IgD-negative memory B cell (primary cell): Measurements from ENCODE around the gene THADA. TPM values are rescaled to one million over a fixed set of nuclear protein-coding genes. Genes with fewer than 3 reads are reported as not detected.

Source experiments
- H3K27ac Mint-ChIP-seq, 3 donors: one replicate each; pipeline ENCODE4 v1.8.0; 2020 to 2022; ENCODE audit warnings: mild to moderate bottlenecking in 3 of 3, mixed read lengths in 3 of 3, moderate library complexity in 1 of 3
- H3K27me3 Mint-ChIP-seq: one replicate; pipeline ENCODE4 v1.8.0; 2021; ENCODE audit warnings: mixed read lengths
- H3K36me3 Mint-ChIP-seq: one replicate; pipeline ENCODE4 v1.8.0; 2020; ENCODE audit warnings: mild to moderate bottlenecking, mixed read lengths
- H3K4me1 Mint-ChIP-seq, 3 donors: one replicate each; pipeline ENCODE4 v1.8.0; 2020 to 2022; ENCODE audit warnings: mixed read lengths in 3 of 3, mild to moderate bottlenecking in 1 of 3
- H3K4me3 Mint-ChIP-seq, 4 donors: one replicate each; pipeline ENCODE4 v1.8.0; 2020 to 2022; ENCODE audit warnings: mild to moderate bottlenecking in 4 of 4, mixed read lengths in 4 of 4, moderate library complexity in 3 of 4
- H3K9me3 Mint-ChIP-seq, 3 donors: one replicate each; pipeline ENCODE4 v1.8.0; 2020 to 2021; ENCODE audit warnings: mixed read lengths in 3 of 3, mild to moderate bottlenecking in 1 of 3
- polyA plus RNA-seq: library from polyadenylated mRNA; unstranded; fragments of 300-500 nt; fragmentation: Illumina TruSeq; gene quantifications from one replicate; pipeline ENCODE4 v1.2.3, GENCODE V29; 2021

The THADA gene
- polyA plus RNA-seq, 1 donor from 2014 or later: 13.7 TPM

DNA sequence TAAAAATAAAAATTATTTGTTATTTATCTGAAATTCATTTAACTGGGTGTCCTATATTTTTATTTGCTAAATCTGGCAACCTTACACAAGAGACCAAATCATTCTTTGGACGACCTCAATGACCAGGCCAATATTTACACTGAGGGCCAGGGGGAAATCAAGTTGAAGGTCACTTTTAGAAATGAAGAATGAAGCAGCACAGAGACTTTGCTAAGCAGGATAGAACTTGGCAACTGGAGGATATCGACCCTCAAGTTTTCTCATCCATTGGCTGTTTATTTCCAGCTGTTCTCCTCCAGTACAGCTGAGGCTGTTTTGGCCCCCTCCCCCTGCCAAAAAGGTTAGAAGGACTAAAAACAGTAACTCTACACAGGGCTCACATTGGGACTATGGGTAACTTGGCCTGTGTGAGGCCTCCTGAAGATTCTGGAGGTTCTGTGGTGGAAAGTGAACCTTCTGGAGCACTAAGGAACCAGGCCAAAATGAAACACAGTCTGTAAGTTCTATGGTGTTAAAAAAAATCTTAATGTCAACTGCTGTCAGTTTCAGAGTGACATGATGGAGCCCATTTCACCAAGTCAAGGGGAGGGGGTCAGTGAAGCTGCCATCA is 337.2 kb downstream of the THADA start:
- peak overlapping the region in 1 of 3 donors; percentile 63 for H3K27ac Mint-ChIP-seq
- H3K27me3 Mint-ChIP-seq: no peaks in the 10 kb centered on the region
- H3K9me3 Mint-ChIP-seq: no peaks in the 10 kb centered on the region
- H3K4me3 Mint-ChIP-seq: no peak overlapping the region
- H3K4me1 Mint-ChIP-seq: no peaks in the 10 kb centered on the region
- H3K36me3 Mint-ChIP-seq: peaks cover 13% of the 10 kb centered on the region

DNA sequence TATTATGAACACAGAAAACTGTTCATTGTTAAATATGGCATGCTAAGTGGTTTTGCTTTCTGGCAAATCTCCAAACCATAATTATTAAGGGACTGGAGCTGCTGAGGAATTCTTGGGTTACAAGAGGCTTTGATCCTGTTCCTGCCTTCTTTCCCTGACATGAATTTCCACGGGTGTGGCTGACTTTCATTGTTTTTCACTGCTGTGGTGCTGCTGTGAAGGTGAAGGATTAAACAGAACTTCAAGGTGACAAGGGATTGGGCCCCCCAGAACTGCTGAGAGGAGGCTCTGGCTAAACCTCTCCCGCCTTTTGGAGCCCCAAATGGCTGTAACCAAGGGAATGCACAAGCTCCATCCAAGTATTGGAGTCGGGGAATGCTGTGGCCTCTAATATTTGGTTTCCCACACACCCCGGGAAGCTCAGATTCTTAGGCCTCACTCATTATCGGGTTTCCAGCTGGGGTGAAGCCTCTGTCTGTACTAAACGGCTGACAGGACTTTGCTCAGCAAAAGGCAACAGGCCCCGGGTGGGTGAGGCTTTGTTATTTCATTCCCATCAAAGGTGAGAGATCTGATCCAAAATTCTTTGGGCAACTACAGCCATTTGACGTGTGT is 340.4 kb downstream of the THADA start:
- Mint-ChIP-seq H3K36me3 (peaks cover 12% of the 10 kb centered on the region), H3K9me3 (no peaks in the 10 kb centered on the region), H3K4me3 (no peak overlapping the region), H3K4me1 (no peaks in the 10 kb centered on the region), H3K27me3 (no peaks in the 10 kb centered on the region), H3K27ac (peak overlapping the region in 1 of 3 donors; percentile 17)

GRCh38 chr2:43254331-43254730 is 341.5 kb downstream of the THADA start:
- Mint-ChIP-seq H3K4me3 (no peak overlapping the region), H3K36me3 (peaks cover 9% of the 10 kb centered on the region), H3K27ac (peak overlapping the region in 1 of 3 donors; percentile 20)

GRCh38 chr2:43251171-43251731 is 344.6 kb downstream of the THADA start:
- no peaks in the 10 kb centered on the region for H3K9me3 Mint-ChIP-seq
- H3K4me1 Mint-ChIP-seq: no peaks in the 10 kb centered on the region
- no peak overlapping the region for H3K4me3 Mint-ChIP-seq
- H3K36me3 Mint-ChIP-seq: peaks cover 6% of the 10 kb centered on the region
- no peak overlapping the region for H3K27ac Mint-ChIP-seq
- no peaks in the 10 kb centered on the region for H3K27me3 Mint-ChIP-seq

More at GRCh38 chr2:43254331-43254730, 341.5 kb downstream of the THADA start:
- Mint-ChIP-seq H3K27me3 (no peaks in the 10 kb centered on the region), H3K4me1 (no peaks in the 10 kb centered on the region), H3K9me3 (no peaks in the 10 kb centered on the region)

- no peak overlapping the region for H3K4me3 Mint-ChIP-seq
- no peaks in the 10 kb centered on the region for H3K9me3 Mint-ChIP-seq
- no peaks in the 10 kb centered on the region for H3K4me1 Mint-ChIP-seq
- H3K36me3 Mint-ChIP-seq: peaks cover 2% of the 10 kb centered on the region
- no peaks in the 10 kb centered on the region for H3K27me3 Mint-ChIP-seq
- H3K27ac Mint-ChIP-seq: no peak overlapping the region
These were observed 345.8 kb downstream of the THADA start for GRCh38 chr2:43250015-43250414.

- Mint-ChIP-seq H3K36me3 (peaks cover 2% of the 10 kb centered on the region), H3K27me3 (no peaks in the 10 kb centered on the region), H3K27ac (no peak overlapping the region), H3K4me1 (no peaks in the 10 kb centered on the region), H3K9me3 (no peaks in the 10 kb centered on the region), H3K4me3 (no peak overlapping the region)
These were observed 347.2 kb downstream of the THADA start for GRCh38 chr2:43248621-43249020.

DNA sequence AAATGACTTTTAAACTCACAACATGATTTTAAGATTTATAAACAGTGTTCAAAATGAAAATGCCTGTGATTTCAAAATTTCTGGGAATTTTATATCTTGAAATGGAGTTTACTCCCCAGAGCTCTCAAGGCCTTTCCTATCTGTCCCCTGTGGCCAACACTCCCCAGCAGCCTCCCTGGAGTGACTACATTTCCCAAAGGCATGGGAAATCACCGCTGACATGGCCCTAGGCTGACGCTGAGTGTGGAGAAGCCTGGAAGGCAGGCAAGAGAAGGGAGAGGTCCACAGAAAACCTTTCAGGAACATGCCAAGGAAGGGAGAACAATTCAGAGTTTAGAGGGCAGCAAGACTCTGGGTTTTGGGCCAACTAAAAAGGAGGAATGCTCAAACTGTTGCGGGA is 349.2 kb downstream of the THADA start:
- Mint-ChIP-seq H3K9me3 (no peaks in the 10 kb centered on the region), H3K4me1 (peaks cover 0 to 2% (median 1%) of the 10 kb centered on the region in 3 donors), H3K4me3 (no peak overlapping the region), H3K36me3 (peaks cover 2% of the 10 kb centered on the region), H3K27ac (no peak overlapping the region), H3K27me3 (no peaks in the 10 kb centered on the region)

DNA sequence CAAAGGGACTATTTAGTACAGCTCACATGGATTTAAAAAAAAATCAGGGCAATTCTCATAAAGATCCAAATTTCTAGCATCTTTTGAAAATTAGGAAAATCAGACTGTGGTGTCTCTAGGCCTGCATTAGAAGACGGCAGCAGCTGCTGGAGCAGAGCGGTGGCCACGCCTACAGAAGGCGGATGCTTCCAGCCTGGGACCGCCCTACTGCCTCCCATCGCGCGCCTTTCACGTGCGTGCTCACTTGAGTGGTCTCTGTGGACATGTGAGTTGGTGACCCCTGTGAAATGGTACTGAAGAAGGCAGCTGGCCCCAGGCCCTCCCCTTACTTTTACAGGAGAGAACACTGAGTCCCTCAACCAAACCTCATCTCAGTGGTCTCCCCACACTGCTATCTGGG is 354.3 kb downstream of the THADA start:
- H3K27me3 Mint-ChIP-seq: no peaks in the 10 kb centered on the region
- H3K4me3 Mint-ChIP-seq: no peak overlapping the region
- peaks cover 2% of the 10 kb centered on the region for H3K36me3 Mint-ChIP-seq
- H3K4me1 Mint-ChIP-seq: peaks cover 20 to 28% (median 27%) of the 10 kb centered on the region in 3 donors
- H3K27ac Mint-ChIP-seq: peak overlapping the region in 1 of 3 donors; percentile 86
- H3K9me3 Mint-ChIP-seq: no peaks in the 10 kb centered on the region

DNA sequence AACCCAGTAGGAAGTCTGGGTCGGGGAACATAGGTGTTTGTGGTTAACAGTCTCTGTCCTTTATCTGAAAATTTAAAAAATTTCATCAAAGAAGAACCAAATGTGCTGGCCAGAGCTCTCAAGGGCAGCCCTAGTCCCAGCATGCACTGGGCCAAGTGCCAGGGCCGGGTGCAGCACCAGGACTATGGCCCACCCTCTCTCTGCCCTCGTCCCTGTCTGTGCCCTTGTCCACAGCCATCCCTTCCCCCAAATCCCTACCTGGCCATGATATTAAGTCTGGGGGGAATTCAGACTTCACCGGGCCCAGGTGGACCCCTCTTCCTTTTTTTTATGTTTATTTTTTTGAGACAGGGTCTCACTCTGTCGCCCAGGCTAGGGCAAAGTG is 355.1 kb downstream of the THADA start:
- H3K27ac Mint-ChIP-seq: peak overlapping the region; percentile 75 to 89 (median 86)
- no peaks in the 10 kb centered on the region for H3K27me3 Mint-ChIP-seq
- no peak overlapping the region for H3K4me3 Mint-ChIP-seq
- H3K36me3 Mint-ChIP-seq: peaks cover 2% of the 10 kb centered on the region
- H3K9me3 Mint-ChIP-seq: no peaks in the 10 kb centered on the region
- peaks cover 20 to 28% (median 27%) of the 10 kb centered on the region in 3 donors for H3K4me1 Mint-ChIP-seq

- peaks cover 20 to 28% (median 27%) of the 10 kb centered on the region in 3 donors for H3K4me1 Mint-ChIP-seq
- no peaks in the 10 kb centered on the region for H3K27me3 Mint-ChIP-seq
- no peaks in the 10 kb centered on the region for H3K9me3 Mint-ChIP-seq
- H3K27ac Mint-ChIP-seq: peak overlapping the region; percentile 75 to 89 (median 86)
- H3K4me3 Mint-ChIP-seq: peak overlapping the region in 3 of 4 donors; percentile 4 to 48 (median 13)
- peaks cover 2% of the 10 kb centered on the region for H3K36me3 Mint-ChIP-seq
These were observed 355.7 kb downstream of the THADA start for GRCh38 chr2:43239981-43240765.

DNA sequence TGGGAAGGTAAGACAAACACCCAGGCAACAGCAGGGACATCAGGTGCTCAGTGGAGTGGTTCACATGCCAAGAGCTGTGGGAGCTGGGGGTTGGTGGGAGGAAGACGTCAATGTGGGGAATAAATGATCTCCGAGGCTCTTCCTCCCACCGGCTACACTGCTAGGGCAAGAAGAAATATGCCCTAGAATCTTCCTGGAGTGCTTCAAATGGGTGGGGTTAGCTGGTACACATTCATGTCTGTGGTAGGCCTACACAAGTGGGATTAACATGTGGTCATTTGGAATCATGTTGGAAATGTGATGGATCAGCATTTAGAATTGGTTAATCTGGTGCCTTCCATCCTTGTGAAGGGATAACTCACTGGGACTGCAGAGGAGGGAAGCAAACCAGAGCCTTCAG is 357.0 kb downstream of the THADA start:
- H3K27ac Mint-ChIP-seq: peak overlapping the region in 1 of 3 donors; percentile 85
- peaks cover 2% of the 10 kb centered on the region for H3K36me3 Mint-ChIP-seq
- H3K27me3 Mint-ChIP-seq: no peaks in the 10 kb centered on the region
- peaks cover 22 to 33% (median 30%) of the 10 kb centered on the region in 3 donors for H3K4me1 Mint-ChIP-seq
- no peak overlapping the region for H3K4me3 Mint-ChIP-seq
- H3K9me3 Mint-ChIP-seq: no peaks in the 10 kb centered on the region

DNA sequence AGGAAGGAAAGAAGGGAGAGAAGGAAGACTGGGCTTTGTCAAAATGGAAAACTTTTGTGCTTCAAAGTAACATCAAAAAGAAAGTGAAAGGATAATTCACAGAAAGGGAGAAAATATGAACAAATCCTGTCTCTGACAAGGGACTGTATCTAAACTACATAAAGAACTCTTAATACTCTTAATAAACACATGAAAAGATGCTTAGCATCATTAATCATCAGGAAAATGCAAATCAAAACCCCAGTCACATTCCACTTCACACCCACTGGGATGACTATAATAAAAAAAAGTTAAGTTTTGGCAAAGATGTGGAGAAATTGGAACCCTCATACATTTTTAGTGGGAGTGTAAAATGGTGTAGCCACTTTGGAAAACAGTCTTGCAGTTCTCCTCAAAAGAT is 357.7 kb downstream of the THADA start:
- Mint-ChIP-seq H3K27ac (peak overlapping the region in 1 of 3 donors; percentile 85), H3K9me3 (no peaks in the 10 kb centered on the region), H3K36me3 (peaks cover 2% of the 10 kb centered on the region), H3K4me1 (peaks cover 27 to 40% (median 35%) of the 10 kb centered on the region in 3 donors), H3K4me3 (no peak overlapping the region), H3K27me3 (no peaks in the 10 kb centered on the region)

- H3K27me3 Mint-ChIP-seq: no peaks in the 10 kb centered on the region
- peaks cover 24 to 50% (median 31%) of the 10 kb centered on the region in 3 donors for H3K4me1 Mint-ChIP-seq
These were observed 362.3 kb downstream of the THADA start for GRCh38 chr2:43233218-43234212.

More at GRCh38 chr2:43233218-43234212, 362.3 kb downstream of the THADA start:
- Mint-ChIP-seq H3K4me3 (peak overlapping the region in 3 of 4 donors; percentile 11 to 85 (median 61)), H3K27ac (peak overlapping the region in 2 of 3 donors; percentile 1 to 59), H3K36me3 (peaks cover 2% of the 10 kb centered on the region), H3K9me3 (no peaks in the 10 kb centered on the region)
